HG03469 (cell line): ENCODE measurements around the gene CTSH.

Experiments
- ATAC-seq: cut with Tn5 transposase; IDR thresholded peaks from one replicate; pipeline ENCODE4 v1.9.1; 2021; ENCODE audit warnings: mild to moderate bottlenecking, moderate library complexity, moderate number of reproducible peaks; ENCODE audit not compliant: unreplicated experiment

CTSH gene

GRCh38 chr15:78944669-78945407, at the start of gene CTSH:
TSS of gene CTSH (minus strand) at chr15:78945046. CDS start at chr15:78944981, 65 bp downstream.
- ATAC-seq, result no peak

- ATAC-seq, result no peak
Measured at GRCh38 chr15:78993931-78994530, 49.2 kb upstream of the CTSH start.

DNA sequence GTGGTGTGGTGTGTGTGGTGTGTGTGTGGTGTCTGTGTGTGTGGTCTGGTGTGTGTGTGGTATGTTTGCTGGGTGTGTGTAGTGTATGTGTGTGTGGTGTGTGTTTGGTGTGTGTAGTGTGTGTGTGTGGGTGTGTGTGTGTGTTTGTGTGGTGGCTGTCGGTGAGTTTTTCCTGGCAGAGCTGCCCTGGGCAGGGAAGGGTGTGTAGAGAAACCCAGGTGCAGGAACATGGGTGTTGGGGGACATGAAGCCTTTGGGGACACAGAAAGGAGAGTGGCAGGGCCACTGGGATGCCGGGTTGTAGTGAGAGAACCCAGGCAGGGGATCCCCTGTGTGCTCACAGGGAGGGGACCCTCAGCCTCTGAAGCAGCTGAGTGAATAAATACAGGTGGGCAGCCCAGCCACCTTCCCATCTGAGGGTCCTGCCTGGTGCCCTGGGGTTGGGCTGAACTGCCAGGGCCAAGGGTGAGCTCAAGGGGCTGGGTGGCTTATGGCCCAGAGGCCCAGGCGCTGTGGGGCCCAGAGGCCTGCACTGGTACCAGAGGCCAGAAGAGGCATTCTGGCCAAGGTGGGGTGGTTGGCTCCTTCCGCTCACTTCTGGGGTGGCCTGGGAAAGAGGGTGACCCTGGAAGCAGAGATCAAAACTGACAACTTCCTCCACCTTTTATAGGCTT, 48.5 kb upstream of the CTSH start:
- ATAC-seq, result no peak

- ATAC-seq, result no peak
Measured at GRCh38 chr15:78992416-78993256, 47.8 kb upstream of the CTSH start.

DNA sequence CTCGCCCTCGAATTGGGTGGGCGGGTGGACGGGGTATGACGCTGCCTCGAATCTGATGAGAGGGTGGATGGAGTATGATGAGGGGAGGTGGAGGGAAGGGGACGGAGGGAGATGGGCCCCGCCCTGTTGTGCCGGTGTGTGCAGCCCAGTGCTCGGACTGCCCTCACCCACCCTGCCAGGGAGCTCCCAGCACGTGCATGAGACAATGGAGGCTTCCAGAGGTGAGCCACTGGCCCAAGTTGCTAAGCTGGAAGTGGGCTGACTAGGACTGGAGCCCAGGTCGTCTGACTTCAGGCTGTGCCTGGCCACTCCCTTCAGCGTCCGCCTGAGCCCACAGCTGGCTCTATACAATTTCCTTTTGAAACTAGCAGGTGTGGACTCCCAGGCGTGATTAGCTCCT, 47.0 kb upstream of the CTSH start:
- no peak for ATAC-seq

DNA sequence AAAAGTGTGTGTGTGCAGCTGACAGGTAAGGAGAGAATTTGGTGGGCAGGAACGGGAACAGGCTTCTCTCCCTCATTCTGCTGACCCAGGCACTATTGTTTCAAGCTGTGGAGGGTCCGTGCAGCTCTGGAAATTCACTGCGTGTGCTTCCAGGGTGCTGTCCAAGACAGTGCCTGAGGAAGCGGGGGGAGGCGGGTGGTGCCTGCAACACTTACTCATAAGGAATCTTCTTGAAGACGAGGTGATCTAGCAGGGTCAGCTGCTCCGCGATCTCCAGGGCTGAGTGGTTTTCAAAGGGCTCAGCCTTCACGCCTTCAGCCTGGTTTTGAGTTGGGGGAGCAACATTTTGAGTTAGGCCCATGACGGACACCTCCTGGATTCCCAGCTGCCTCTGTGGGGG, 46.6 kb upstream of the CTSH start:
- no peak for ATAC-seq

- ATAC-seq, result no peak
Measured at GRCh38 chr15:78990278-78990677, 45.4 kb upstream of the CTSH start.

GRCh38 chr15:78989701-78990240, 44.9 kb upstream of the CTSH start:
- no peak for ATAC-seq

DNA sequence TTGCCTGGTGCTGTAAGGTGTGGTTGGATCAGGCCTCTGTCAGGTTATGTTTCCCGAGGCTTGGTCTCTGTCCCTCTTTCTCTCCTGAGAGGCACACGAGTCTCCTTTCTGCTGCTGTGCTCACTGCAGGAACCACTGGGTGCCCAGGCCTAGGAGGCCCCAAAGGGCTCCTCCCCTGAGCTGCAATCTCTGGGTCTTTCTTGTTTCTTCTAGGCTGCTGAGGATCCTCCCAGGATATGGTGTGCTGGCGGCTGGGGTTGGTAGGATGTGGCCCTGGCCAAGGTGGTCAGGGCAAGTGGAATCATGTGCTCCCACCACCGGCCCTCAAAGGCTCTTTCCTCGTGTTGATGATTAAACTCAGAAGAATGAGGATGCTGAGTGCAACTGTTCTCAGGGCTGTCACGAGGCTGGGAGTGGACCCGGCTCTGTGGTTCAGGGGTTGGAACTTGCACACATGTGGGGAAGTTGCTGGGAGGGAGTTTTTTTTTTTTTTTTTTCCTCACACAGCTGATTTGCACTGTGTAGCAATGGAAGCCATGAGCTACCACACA, 43.6 kb upstream of the CTSH start:
- no peak for ATAC-seq

DNA sequence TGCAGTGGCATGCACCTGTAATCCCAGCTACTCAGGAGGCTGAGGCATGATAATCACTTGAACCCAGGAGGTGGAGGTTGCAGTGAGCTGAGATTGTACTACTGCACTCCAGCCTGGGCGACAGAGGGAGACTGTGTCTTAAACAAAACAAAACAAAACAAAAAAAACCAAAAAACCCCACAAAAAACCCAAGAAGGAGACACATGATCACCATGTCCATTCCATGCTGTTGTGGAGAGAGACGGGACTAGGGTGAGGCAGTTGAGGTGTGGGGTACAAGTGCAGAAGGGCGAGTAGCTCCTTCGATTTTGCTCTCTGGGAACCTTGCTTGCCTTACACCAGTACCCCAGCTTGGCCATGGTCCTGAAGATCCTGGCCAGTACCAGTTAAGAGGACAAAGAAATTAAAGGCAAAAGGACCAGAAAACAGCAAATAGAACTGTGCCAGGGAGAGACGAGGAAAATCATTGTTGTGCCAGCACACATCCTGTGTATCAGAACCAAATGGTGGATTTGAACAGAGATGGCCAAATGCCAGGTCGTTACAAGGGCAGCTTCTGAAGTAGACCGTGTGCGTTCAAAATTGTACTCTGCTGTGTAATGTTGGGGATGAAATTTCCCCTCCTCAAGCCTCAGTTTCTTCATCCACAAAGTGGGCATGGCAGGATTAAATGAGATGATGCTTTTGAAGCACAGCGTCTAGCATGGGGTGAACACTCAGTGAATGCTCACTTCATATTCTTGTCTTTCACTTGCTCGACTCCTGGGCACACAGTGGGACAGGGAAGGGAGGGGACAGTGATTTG, 42.9 kb upstream of the CTSH start:
- ATAC-seq, result no peak

DNA sequence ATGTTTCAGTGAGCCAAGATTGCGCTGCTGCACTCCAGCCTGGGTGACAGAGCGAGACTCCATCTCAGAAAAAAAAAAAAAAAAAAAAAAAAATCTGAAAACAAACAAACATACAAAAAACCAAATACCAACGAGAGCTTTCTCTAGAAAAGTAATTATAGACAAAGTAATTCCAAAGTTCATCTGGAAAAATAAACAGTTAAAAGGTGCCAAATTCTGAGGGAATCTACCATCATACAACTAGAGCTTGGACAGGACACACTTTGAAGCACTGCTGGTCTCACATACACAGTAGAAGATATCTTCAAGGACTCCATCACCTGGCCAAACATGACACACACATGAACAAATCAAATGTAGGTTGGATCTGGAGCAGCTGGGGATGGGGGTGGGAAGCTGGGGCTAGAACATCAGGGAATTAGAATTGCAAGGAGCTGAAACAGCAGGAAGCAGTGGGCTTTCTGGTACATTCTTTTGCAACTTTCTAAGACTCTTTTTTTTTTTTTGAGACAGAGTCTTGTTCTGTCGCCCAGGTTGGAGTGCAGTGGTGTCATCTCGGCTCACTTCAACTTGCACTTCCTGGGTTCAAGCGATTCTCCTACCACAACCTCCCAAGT, 41.1 kb upstream of the CTSH start:
- no peak for ATAC-seq

GRCh38 chr15:78984041-78984440, 39.2 kb upstream of the CTSH start:
- no peak for ATAC-seq

DNA sequence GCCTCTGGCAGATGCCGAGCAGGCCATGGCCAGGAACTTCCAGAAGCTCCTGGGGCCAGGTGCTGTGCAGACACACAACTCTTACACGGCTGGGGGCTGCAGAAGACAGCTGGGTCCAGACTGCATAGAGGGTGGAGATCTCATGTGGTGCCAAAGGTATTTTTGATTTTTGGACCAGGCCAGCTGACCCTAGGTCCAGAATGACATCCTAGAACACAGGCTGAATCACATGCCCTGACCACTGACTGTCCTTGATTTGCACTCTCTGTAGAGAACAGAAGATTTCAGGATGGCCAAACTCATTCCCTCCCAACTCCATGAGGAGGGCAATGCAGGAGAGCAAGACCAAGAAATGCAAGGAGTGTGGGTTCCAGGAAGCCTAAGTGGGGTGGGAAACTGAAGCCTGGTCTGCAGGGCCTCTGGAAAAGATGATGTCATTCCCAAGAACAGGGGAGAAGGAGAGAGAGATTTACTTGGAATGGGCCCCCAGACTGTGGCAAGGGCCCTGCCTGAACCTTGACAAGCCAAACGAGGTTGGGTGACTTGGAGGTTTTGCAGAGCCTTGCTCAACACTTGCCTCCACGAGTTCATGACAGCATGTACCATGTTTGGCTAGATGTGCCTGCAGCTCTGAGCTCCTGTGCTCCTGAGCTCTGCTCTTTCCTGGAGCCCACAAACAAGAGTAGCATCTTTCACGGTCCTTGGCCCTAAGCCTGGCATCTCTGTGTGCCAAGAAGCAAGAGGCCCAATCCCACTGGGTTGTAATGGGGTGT, 38.5 kb upstream of the CTSH start:
- no peak for ATAC-seq

DNA sequence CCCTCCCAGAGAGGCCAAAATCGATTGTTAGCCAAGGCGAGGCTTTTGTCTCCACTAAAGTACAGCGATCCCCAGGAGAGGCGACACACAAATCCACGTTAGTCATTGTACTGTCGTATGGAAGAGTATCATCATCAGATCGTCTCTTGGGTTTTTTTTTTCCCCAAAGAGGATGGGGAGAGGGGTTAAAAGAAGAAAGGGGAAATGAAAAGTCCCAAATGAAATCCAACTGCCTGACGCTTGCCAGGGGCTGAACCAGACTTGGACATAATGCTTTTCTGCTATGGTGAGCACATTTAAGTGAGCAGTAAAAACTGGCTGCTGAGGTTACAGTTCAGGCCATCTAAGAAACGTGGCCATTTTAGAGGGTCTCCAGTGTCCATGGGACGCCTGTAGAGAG, 37.9 kb upstream of the CTSH start:
- ATAC-seq, result no peak

- no peak for ATAC-seq
Measured at GRCh38 chr15:78981532-78982313, 36.9 kb upstream of the CTSH start.

- ATAC-seq, result no peak
Measured at GRCh38 chr15:78979456-78980320, 34.8 kb upstream of the CTSH start.

- no peak for ATAC-seq
Measured at GRCh38 chr15:78978601-78979179, 33.8 kb upstream of the CTSH start.
